T-cell (primary cell): ENCODE results near the gene SEL1L3. TPM values are rescaled to one million over a fixed set of nuclear protein-coding genes. Genes with fewer than 3 reads are reported as not detected.
"Not testable (repeated sequence)": the region's sequence is repeated elsewhere in the genome, so short reads cannot be mapped to it uniquely, and the experiment has no call there.

Source experiments
- ATAC-seq, 4 experiments: fragments of 200-7000 bp in 3 of 4; fragments of 150-1000 bp in 1 of 4; cut with Tn5 transposase; replicated peaks in 1 of 4; 1 replicate in 3 of 4; 2 replicates in 1 of 4; pipeline ENCODE4 v1.10.0; 2021; ENCODE audit warnings: moderate library complexity in 3 of 4, mild to moderate bottlenecking in 2 of 4, moderate number of reproducible peaks in 1 of 4
- CTCF ChIA-PET, 2 donors: fragments of 300-600 bp; sonication (Branson Sonifier 250); formaldehyde crosslinking; loops; one replicate each; lab custom pipeline; 2022; ENCODE audit warnings: antibody characterized with exemption in 2 of 2; lab: Charles Lee
- POLR2A ChIA-PET, 2 donors: fragments of 300-600 bp; sonication (Branson Sonifier 250); formaldehyde crosslinking; loops; one replicate each; lab custom pipeline; 2022; ENCODE audit warnings: antibody characterized with exemption in 2 of 2; lab: Charles Lee
- DNase-seq, 35 experiments: peaks; one replicate each; pipeline versions ENCODE4 v3.0.0 to v3.0.0-alpha.2; 2013 to 2023
- H3K27ac ChIP-seq: one replicate; pipeline ENCODE4 v1.5.1; 2013; ENCODE audit warnings: low read length
- H3K27me3 ChIP-seq, 2 experiments: replicated peaks in 1 of 2; 1 replicate in 1 of 2; 2 replicates in 1 of 2; pipeline versions ENCODE4 v1.6.1 to v1.7.0; 2013; ENCODE audit warnings: low read length in 1 of 2, mixed read lengths in 1 of 2; ENCODE audit not compliant: control insufficient read depth in 2 of 2, insufficient read depth in 2 of 2; ENCODE audit errors: extremely low read depth in 1 of 2
- H3K36me3 ChIP-seq, 2 donors: 1 replicate in 1 of 2; 2 replicates in 1 of 2; pipeline versions ENCODE4 v1.6.1 to v1.7.0; 2013; ENCODE audit warnings: low read length in 1 of 2; ENCODE audit not compliant: control insufficient read depth in 2 of 2, insufficient read depth in 1 of 2; ENCODE audit errors: extremely low read depth in 1 of 2
- H3K4me1 ChIP-seq, 2 experiments: 1 replicate in 1 of 2; 2 replicates in 1 of 2; pipeline versions ENCODE4 v1.6.1 to v1.7.0; 2013; ENCODE audit warnings: low read length in 2 of 2, mixed read lengths in 1 of 2; ENCODE audit not compliant: insufficient read depth in 2 of 2, control insufficient read depth in 1 of 2; ENCODE audit errors: extremely low read depth in 1 of 2
- H3K4me3 ChIP-seq, 2 donors: 1 replicate in 1 of 2; 2 replicates in 1 of 2; pipeline versions ENCODE4 v1.5.1 to v1.7.0; 2013; ENCODE audit warnings: mild to moderate bottlenecking in 2 of 2, low read length in 1 of 2, moderate library complexity in 1 of 2; ENCODE audit not compliant: control insufficient read depth in 1 of 2; ENCODE audit errors: extremely low read depth in 1 of 2
- H3K9me3 ChIP-seq: 2 replicates; pipeline ENCODE4 v1.7.0; 2013
- H3K27ac Mint-ChIP-seq, 2 donors: one replicate each; pipeline ENCODE4 v1.8.0; 2020 to 2021; ENCODE audit warnings: mild to moderate bottlenecking in 2 of 2, mixed read lengths in 2 of 2
- H3K27me3 Mint-ChIP-seq, 2 donors: one replicate each; pipeline ENCODE4 v1.8.0; 2021 to 2022; ENCODE audit warnings: mixed read lengths in 2 of 2
- H3K36me3 Mint-ChIP-seq: one replicate; pipeline ENCODE4 v1.8.0; 2021; ENCODE audit warnings: mixed read lengths
- H3K4me1 Mint-ChIP-seq, 3 donors: one replicate each; pipeline ENCODE4 v1.8.0; 2020 to 2022; ENCODE audit warnings: mixed read lengths in 3 of 3, mild to moderate bottlenecking in 1 of 3
- H3K4me3 Mint-ChIP-seq, 3 donors: one replicate each; pipeline ENCODE4 v1.8.0; 2020 to 2022; ENCODE audit warnings: mild to moderate bottlenecking in 3 of 3, mixed read lengths in 3 of 3, moderate library complexity in 3 of 3
- H3K9me3 Mint-ChIP-seq, 3 donors: one replicate each; pipeline ENCODE4 v1.8.0; 2020 to 2022; ENCODE audit warnings: mixed read lengths in 3 of 3
- WGBS: methylation state at CpG from one replicate; pipeline ENCODE4 v1.1.5; 2013; ENCODE audit warnings: missing lambda C conversion rate; ENCODE audit not compliant: insufficient coverage; 5-methylcytosine and 5-hydroxymethylcytosine counted together
- total RNA-seq, 35 experiments: library from RNA in 6 of 35; stranded (reverse) in 6 of 35; fragments of 120-200 nt in 1 of 35; gene quantifications; one replicate each; pipeline versions ENCODE4 v1.2.1 to v1.2.4 and lab custom pipeline; 2013 to 2026

SEL1L3 gene
- total RNA-seq, 5 donors from 2014 or later (not counting 1 experiment from before 2014, with no cell fraction given) = 43.6 to 69.9 (median 50.1) TPM

- 86% methylated on average over 2 of the region's 3 CpGs for WGBS
Measured at GRCh38 chr4:25874655-25875054, 11.9 kb upstream of the SEL1L3 start.

GRCh38 chr4:25873632-25874129 is 10.9 kb upstream of the SEL1L3 start:
- no peak overlapping the region for H3K4me3 Mint-ChIP-seq
- no peak overlapping the region for H3K4me3 ChIP-seq
- no peaks in the 10 kb centered on the region for H3K27me3 ChIP-seq
- no peaks in the 10 kb centered on the region for H3K36me3 ChIP-seq
- ChIA-PET POLR2A (no interaction called here), CTCF (no interaction called here)
- no peaks in the 10 kb centered on the region for H3K9me3 Mint-ChIP-seq
- DNase-seq (no peak), ATAC-seq (no peak)
- H3K4me1 Mint-ChIP-seq = peaks cover 0 to 4% (median 4%) of the 10 kb centered on the region in 3 donors
- peaks cover 0 to 4% of the 10 kb centered on the region in 2 donors for H3K27me3 Mint-ChIP-seq
- WGBS = no CpG with 5 or more reads among the region's 7 CpGs
- H3K4me1 ChIP-seq = no peaks in the 10 kb centered on the region
- no peak overlapping the region for H3K27ac Mint-ChIP-seq
- H3K27ac ChIP-seq = no peak overlapping the region
- H3K9me3 ChIP-seq = no peaks in the 10 kb centered on the region
- no peaks in the 10 kb centered on the region for H3K36me3 Mint-ChIP-seq

More at GRCh38 chr4:25874655-25875054, 11.9 kb upstream of the SEL1L3 start:
- H3K9me3 ChIP-seq = no peaks in the 10 kb centered on the region
- peaks cover 1 to 7% of the 10 kb centered on the region in 2 donors for H3K27me3 Mint-ChIP-seq
- peaks cover 0 to 2% (median 0%) of the 10 kb centered on the region in 3 donors for H3K9me3 Mint-ChIP-seq
- CTCF ChIA-PET = no interaction called here
- no peak overlapping the region for H3K4me3 Mint-ChIP-seq
- ATAC-seq = no peak
- H3K4me3 ChIP-seq = no peak overlapping the region
- DNase-seq = no peak
- POLR2A ChIA-PET = no interaction called here
- H3K27me3 ChIP-seq = no peaks in the 10 kb centered on the region
- H3K27ac Mint-ChIP-seq = no peak overlapping the region
- no peaks in the 10 kb centered on the region for H3K36me3 ChIP-seq
- H3K36me3 Mint-ChIP-seq = peaks cover 2% of the 10 kb centered on the region
- peaks cover 0 to 4% (median 4%) of the 10 kb centered on the region in 3 donors for H3K4me1 Mint-ChIP-seq
- no peaks in the 10 kb centered on the region for H3K4me1 ChIP-seq
- H3K27ac ChIP-seq = no peak overlapping the region

- ATAC-seq = no peak
- WGBS = 92% methylated on average over 4 of the region's 13 CpGs
- no peak for DNase-seq
- Mint-ChIP-seq H3K4me3 (no peak overlapping the region), H3K9me3 (no peaks in the 10 kb centered on the region), H3K27me3 (peaks cover 0 to 4% of the 10 kb centered on the region in 2 donors), H3K27ac (no peak overlapping the region), H3K4me1 (peaks cover 0 to 4% (median 4%) of the 10 kb centered on the region in 3 donors), H3K36me3 (no peaks in the 10 kb centered on the region)
- Histone ChIP-seq H3K9me3 (no peaks in the 10 kb centered on the region), H3K27me3 (no peaks in the 10 kb centered on the region), H3K36me3 (no peaks in the 10 kb centered on the region), H3K4me3 (no peak overlapping the region), H3K4me1 (no peaks in the 10 kb centered on the region), H3K27ac (no peak overlapping the region)
- POLR2A ChIA-PET = no interaction called here
- CTCF ChIA-PET = no interaction called here
Measured at GRCh38 chr4:25872851-25873631, 10.3 kb upstream of the SEL1L3 start.

- Histone ChIP-seq H3K9me3 (no peaks in the 10 kb centered on the region), H3K36me3 (no peaks in the 10 kb centered on the region), H3K4me1 (no peaks in the 10 kb centered on the region), H3K27me3 (no peaks in the 10 kb centered on the region), H3K27ac (no peak overlapping the region), H3K4me3 (no peak overlapping the region)
- Mint-ChIP-seq H3K36me3 (no peaks in the 10 kb centered on the region), H3K27me3 (peaks cover 0 to 4% of the 10 kb centered on the region in 2 donors), H3K4me1 (peaks cover 0 to 5% (median 4%) of the 10 kb centered on the region in 3 donors), H3K27ac (no peak overlapping the region), H3K4me3 (no peak overlapping the region), H3K9me3 (no peaks in the 10 kb centered on the region)
- CTCF ChIA-PET = interaction anchor here in 1 of 2 donors (0.6 kb wide), 1 partner anchor 457 kb away, joined by 3 read pairs; no protein-coding TSS in a partner anchor
- POLR2A ChIA-PET = no interaction called here
- ATAC-seq (no peak), DNase-seq (no peak)
- WGBS = no CpG with 5 or more reads among the region's 2 CpGs
Measured at GRCh38 chr4:25870081-25870480, 7.3 kb upstream of the SEL1L3 start.

GRCh38 chr4:25867781-25868294 is 5.0 kb upstream of the SEL1L3 start:
- Histone ChIP-seq H3K27ac (no peak overlapping the region), H3K27me3 (no peaks in the 10 kb centered on the region), H3K9me3 (no peaks in the 10 kb centered on the region), H3K36me3 (no peaks in the 10 kb centered on the region), H3K4me3 (no peak overlapping the region), H3K4me1 (peaks cover 0 to 6% of the 10 kb centered on the region in 2 experiments)
- WGBS = 85% methylated on average over 4 of the region's 6 CpGs
- POLR2A ChIA-PET = no interaction called here
- Mint-ChIP-seq H3K9me3 (no peaks in the 10 kb centered on the region), H3K4me3 (no peak overlapping the region), H3K4me1 (peaks cover 2 to 7% (median 4%) of the 10 kb centered on the region in 3 donors), H3K27me3 (peaks cover 0 to 3% of the 10 kb centered on the region in 2 donors), H3K27ac (no peak overlapping the region), H3K36me3 (no peaks in the 10 kb centered on the region)
- ATAC-seq (no peak), DNase-seq (no peak)
- CTCF ChIA-PET = no interaction called here

- CTCF ChIA-PET, ATAC-seq: not testable (repeated sequence)
- 83% methylated on average over 1 of the region's 4 CpGs for WGBS
Measured at GRCh38 chr4:25866401-25866800, 3.6 kb upstream of the SEL1L3 start.

More at GRCh38 chr4:25866401-25866800, 3.6 kb upstream of the SEL1L3 start:
- H3K27ac ChIP-seq, H3K4me3 Mint-ChIP-seq, H3K4me1 ChIP-seq, H3K9me3 Mint-ChIP-seq, H3K9me3 ChIP-seq, H3K36me3 Mint-ChIP-seq, POLR2A ChIA-PET, H3K27me3 ChIP-seq, DNase-seq, H3K4me3 ChIP-seq, H3K27ac Mint-ChIP-seq, H3K27me3 Mint-ChIP-seq, H3K36me3 ChIP-seq: not testable (repeated sequence)
- H3K4me1 Mint-ChIP-seq = peaks cover 8 to 14% (median 10%) of the 10 kb centered on the region in 3 donors
